ENCODE measurements around the gene DPP6.

The DPP6 gene

GRCh38 chr7:154769527-154769926 is 717.3 kb downstream of the DPP6 start:
- no peak for TF ChIP-seq ZNF384 (IDR thresholded peaks at IDR 0.05)
- no peak for TF ChIP-seq SP1 (IDR thresholded peaks at IDR 0.05)
- TF ChIP-seq ELF4 (IDR thresholded peaks at IDR 0.05): no peak
- ChIA-PET CTCF (no interaction called here), POLR2A (no interaction called here)
- DNase-seq (ENCODE audit: extremely low spot score): no peak

GRCh38 chr7:154770361-154770760 is 718.2 kb downstream of the DPP6 start:
- POLR2A ChIA-PET: no interaction called here
- CTCF ChIA-PET: no interaction called here
- no peak for DNase-seq (ENCODE audit: extremely low spot score)
- TF ChIP-seq SUZ12 (IDR thresholded peaks at IDR 0.05) (no peak), ELF4 (IDR thresholded peaks at IDR 0.05) (no peak), CTBP1 (IDR thresholded peaks at IDR 0.05; ENCODE audit: borderline replicate concordance) (no peak), NFRKB (IDR thresholded peaks at IDR 0.05) (no peak), FOXA1 (IDR thresholded peaks at IDR 0.05) (no peak), TARDBP (IDR thresholded peaks at IDR 0.05) (no peak), LEF1 (IDR thresholded peaks at IDR 0.05; ENCODE audit: borderline replicate concordance) (no peak), FOXK2 (IDR thresholded peaks at IDR 0.05) (no peak), ARNT (IDR thresholded peaks at IDR 0.05) (no peak)

DNA sequence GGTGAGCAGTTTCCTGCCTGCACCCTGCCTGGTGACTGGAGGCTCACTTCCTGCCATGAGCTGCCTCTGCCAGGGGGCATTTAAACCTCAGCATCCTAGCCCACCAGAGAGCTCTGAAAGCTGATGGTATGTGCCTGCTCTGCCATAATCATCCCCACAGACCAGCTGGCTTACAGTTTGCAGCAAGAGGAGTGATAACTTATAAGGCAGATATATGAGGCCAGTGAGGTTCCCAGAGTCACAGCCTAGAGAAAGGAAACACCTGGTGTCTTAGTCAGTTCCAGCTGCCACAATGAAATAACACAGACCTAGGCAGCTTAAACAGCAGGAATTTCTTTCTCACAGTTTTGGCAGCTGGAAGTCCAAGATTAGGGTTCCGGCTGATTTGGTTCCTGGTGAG is 718.8 kb downstream of the DPP6 start:
- TF ChIP-seq L3MBTL2 (conservative IDR thresholded peaks at IDR 0.05): no peak
- no peak for TF ChIP-seq LEF1 (IDR thresholded peaks at IDR 0.05; ENCODE audit: borderline replicate concordance)
- TF ChIP-seq FOXK2 (IDR thresholded peaks at IDR 0.05): no peak
- no peak for TF ChIP-seq SP1 (IDR thresholded peaks at IDR 0.05)
- TF ChIP-seq ELF4 (IDR thresholded peaks at IDR 0.05): no peak
- TF ChIP-seq PKNOX1 (IDR thresholded peaks at IDR 0.05): no peak
- TF ChIP-seq FOXA1 (IDR thresholded peaks at IDR 0.05): no peak
- no peak for TF ChIP-seq HDGF (IDR thresholded peaks at IDR 0.05; ENCODE audit: borderline replicate concordance)
- TF ChIP-seq TARDBP (IDR thresholded peaks at IDR 0.05): no peak
- no peak for TF ChIP-seq SUZ12 (IDR thresholded peaks at IDR 0.05)
- TF ChIP-seq BHLHE40 (IDR thresholded peaks at IDR 0.05; ENCODE audit: borderline replicate concordance): no peak
- no peak for TF ChIP-seq FOXM1 (IDR thresholded peaks at IDR 0.05; ENCODE audit: borderline replicate concordance)
- no peak for TF ChIP-seq CTBP1 (IDR thresholded peaks at IDR 0.05; ENCODE audit: borderline replicate concordance)
- TF ChIP-seq ARNT (IDR thresholded peaks at IDR 0.05): no peak
- TF ChIP-seq NFRKB (IDR thresholded peaks at IDR 0.05): no peak
- TF ChIP-seq ZNF384 (IDR thresholded peaks at IDR 0.05): no peak
- no peak for DNase-seq (ENCODE audit: extremely low spot score)
- CTCF ChIA-PET: no interaction called here
- POLR2A ChIA-PET: no interaction called here

DNA sequence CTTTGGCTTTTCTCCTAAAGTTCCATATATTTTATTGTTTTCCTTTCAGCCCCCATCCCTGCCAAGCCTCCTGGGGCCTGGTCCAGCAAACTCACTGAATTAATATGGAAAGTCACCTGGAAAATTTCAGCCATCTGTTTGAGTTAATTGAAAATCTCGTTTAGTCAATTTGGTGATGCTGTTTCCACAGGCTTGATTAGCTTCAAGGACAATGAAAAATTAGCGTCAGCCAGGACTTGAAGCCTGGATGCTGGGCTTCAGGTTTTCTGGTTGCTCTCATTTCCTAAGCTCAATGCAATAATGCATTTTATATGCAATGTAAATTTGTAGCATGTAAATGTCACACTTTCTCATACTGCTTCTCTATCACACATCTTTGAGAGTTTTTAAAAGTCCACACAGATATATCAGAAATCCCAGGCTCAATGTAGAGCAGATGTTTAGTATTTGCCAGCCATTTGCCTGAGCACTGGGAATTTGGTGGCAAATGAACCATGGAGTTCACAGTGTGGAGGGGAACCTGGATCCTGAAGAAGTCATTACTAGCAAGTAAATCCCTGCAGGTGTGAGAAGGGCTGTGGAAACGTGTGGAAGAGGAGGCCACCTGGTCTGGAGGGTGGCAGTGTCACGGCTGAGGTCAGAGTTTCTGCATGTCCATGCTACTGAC is 722.2 kb downstream of the DPP6 start:
- no peak for DNase-seq (ENCODE audit: extremely low spot score)

DNA sequence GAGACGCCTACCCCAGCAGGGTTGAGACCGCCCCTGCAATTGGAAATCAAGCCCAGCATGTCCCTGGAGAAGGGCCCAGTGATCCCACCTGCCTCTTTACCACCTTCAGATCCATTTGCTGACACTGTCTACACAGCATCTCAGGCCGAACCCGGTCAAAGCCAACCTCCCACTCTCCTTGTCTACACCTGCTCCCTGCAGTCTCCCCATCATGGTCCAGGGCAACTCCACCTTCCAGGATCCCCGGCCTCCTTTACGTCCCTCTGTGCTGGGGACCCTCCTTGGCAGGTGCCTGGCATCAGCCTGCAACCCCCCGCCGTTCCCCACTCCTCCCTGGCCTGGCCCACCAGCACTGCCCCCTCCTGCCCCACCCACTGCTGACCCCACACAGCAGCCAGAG is 723.5 kb downstream of the DPP6 start:
- ChIA-PET POLR2A (no interaction called here), CTCF (no interaction called here)
- no peak for TF ChIP-seq L3MBTL2 (conservative IDR thresholded peaks at IDR 0.05)
- no peak for TF ChIP-seq FOXA1 (IDR thresholded peaks at IDR 0.05)
- TF ChIP-seq FOXM1 (IDR thresholded peaks at IDR 0.05; ENCODE audit: borderline replicate concordance): no peak
- TF ChIP-seq ELF4 (IDR thresholded peaks at IDR 0.05): no peak
- no peak for TF ChIP-seq ZNF384 (IDR thresholded peaks at IDR 0.05)
- TF ChIP-seq CTBP1 (IDR thresholded peaks at IDR 0.05; ENCODE audit: borderline replicate concordance): no peak
- no peak for TF ChIP-seq ARNT (IDR thresholded peaks at IDR 0.05)
- no peak for TF ChIP-seq HDGF (IDR thresholded peaks at IDR 0.05; ENCODE audit: borderline replicate concordance)
- no peak for TF ChIP-seq LEF1 (IDR thresholded peaks at IDR 0.05; ENCODE audit: borderline replicate concordance)
- TF ChIP-seq NFRKB (IDR thresholded peaks at IDR 0.05): no peak
- TF ChIP-seq FOXK2 (IDR thresholded peaks at IDR 0.05): no peak
- no peak for TF ChIP-seq TARDBP (IDR thresholded peaks at IDR 0.05)
- TF ChIP-seq PKNOX1 (IDR thresholded peaks at IDR 0.05): no peak
- no peak for TF ChIP-seq SUZ12 (IDR thresholded peaks at IDR 0.05)
- TF ChIP-seq BHLHE40 (IDR thresholded peaks at IDR 0.05; ENCODE audit: borderline replicate concordance): no peak
- no peak for TF ChIP-seq SP1 (IDR thresholded peaks at IDR 0.05)
- DNase-seq (ENCODE audit: extremely low spot score): no peak

More for the DNA sequence above, 722.2 kb downstream of the DPP6 start:
- CTCF ChIA-PET: no interaction called here
- POLR2A ChIA-PET: no interaction called here
- TF ChIP-seq NFRKB (IDR thresholded peaks at IDR 0.05) (no peak), L3MBTL2 (conservative IDR thresholded peaks at IDR 0.05) (no peak), ARNT (IDR thresholded peaks at IDR 0.05) (no peak), BHLHE40 (IDR thresholded peaks at IDR 0.05; ENCODE audit: borderline replicate concordance) (no peak), ZNF384 (IDR thresholded peaks at IDR 0.05) (no peak)

DNA sequence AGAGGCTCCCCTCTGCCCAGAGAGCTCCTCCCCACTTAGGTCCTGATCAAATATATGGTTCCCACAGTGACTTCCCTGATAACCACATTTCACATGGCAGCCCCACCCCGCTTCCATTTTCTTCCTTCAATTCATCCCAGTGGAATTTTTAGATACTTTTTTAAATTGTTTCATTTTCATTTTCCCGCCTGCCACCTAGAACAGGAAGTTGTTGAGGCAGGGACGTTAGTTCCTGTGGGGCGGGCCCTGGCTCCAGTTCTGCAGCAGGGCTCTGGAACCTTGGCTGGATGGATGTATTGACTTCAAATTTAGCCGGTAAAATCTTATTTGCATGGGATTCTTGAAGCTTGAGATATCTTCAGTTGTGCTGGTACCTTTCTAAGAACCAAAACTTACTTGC is 724.2 kb downstream of the DPP6 start:
- POLR2A ChIA-PET: no interaction called here
- TF ChIP-seq FOXK2 (IDR thresholded peaks at IDR 0.05) (no peak), L3MBTL2 (conservative IDR thresholded peaks at IDR 0.05) (no peak), CTBP1 (IDR thresholded peaks at IDR 0.05; ENCODE audit: borderline replicate concordance) (no peak), BHLHE40 (IDR thresholded peaks at IDR 0.05; ENCODE audit: borderline replicate concordance) (no peak), NFRKB (IDR thresholded peaks at IDR 0.05) (no peak), ARNT (IDR thresholded peaks at IDR 0.05) (no peak), HDGF (IDR thresholded peaks at IDR 0.05; ENCODE audit: borderline replicate concordance) (no peak), ELF4 (IDR thresholded peaks at IDR 0.05) (no peak), SUZ12 (IDR thresholded peaks at IDR 0.05) (no peak), LEF1 (IDR thresholded peaks at IDR 0.05; ENCODE audit: borderline replicate concordance) (no peak), FOXA1 (IDR thresholded peaks at IDR 0.05) (no peak)
- DNase-seq (ENCODE audit: extremely low spot score): no peak
- CTCF ChIA-PET: no interaction called here

DNA sequence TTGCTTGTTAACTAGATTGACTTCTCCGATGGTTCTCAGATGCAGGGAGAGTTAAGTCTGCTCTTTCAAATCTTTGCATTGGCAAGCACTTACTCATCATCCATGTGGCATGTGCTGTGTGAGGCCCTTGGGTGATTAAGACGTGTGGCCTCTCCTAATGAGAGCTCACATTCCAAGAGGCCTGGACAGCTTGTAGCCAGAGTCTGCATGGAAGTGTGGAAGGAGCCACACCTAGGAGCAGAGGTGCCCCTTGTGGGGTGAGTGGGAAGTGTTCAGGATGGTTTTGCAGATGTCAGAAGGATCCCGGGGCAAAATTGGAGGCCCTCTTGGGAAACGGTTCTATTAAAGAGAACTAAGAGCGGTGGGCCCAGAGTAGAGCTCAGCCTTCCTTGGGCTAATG is 724.8 kb downstream of the DPP6 start:
- POLR2A ChIA-PET: no interaction called here
- TF ChIP-seq ARNT (IDR thresholded peaks at IDR 0.05) (no peak), SUZ12 (IDR thresholded peaks at IDR 0.05) (no peak), FOXM1 (IDR thresholded peaks at IDR 0.05; ENCODE audit: borderline replicate concordance) (no peak), BHLHE40 (IDR thresholded peaks at IDR 0.05; ENCODE audit: borderline replicate concordance) (no peak), PKNOX1 (IDR thresholded peaks at IDR 0.05) (no peak)
- CTCF ChIA-PET: interaction anchor here (0.7 kb wide), 1 partner anchor 35 kb away, joined by 3 read pairs; no protein-coding TSS in a partner anchor
- peak; percentile 42 for DNase-seq (ENCODE audit: extremely low spot score)

Data from HEK293T (cell line).